B cell (primary cell): ENCODE results near the gene CCDC78. TPM values are rescaled to one million over a fixed set of nuclear protein-coding genes. Genes with fewer than 3 reads are reported as not detected.
A peak's percentile ranks its signal among the peaks of the same experiment; 100 is the strongest.

Experiments used
- ATAC-seq: fragments of 200-7000 bp; cut with Tn5 transposase; one replicate; pipeline ENCODE4 v1.10.0; 2021; ENCODE audit warnings: low read depth, mild to moderate bottlenecking, moderate number of reproducible peaks, moderate library complexity
- CTCF ChIA-PET: fragments of 350-600 bp; sonication (Branson Sonifier 250); formaldehyde crosslinking; loops from one replicate; lab custom pipeline; 2021; ENCODE audit warnings: antibody characterized with exemption, inconsistent platforms; lab: Charles Lee
- POLR2A ChIA-PET: fragments of 350-600 bp; sonication (Branson Sonifier 250); formaldehyde crosslinking; loops from one replicate; lab custom pipeline; 2021; ENCODE audit warnings: antibody characterized with exemption; lab: Charles Lee
- DNase-seq: peaks from one replicate; pipeline ENCODE4 v3.0.0; 2013
- H2AFZ ChIP-seq: 2 replicates; pipeline ENCODE4 v1.6.1; 2012; ENCODE audit warnings: mild to moderate bottlenecking, low read depth, low read length; ENCODE audit not compliant: insufficient read depth, poor library complexity, severe bottlenecking
- H3K27ac ChIP-seq, 2 donors: 1 replicate in 1 of 2; 2 replicates in 1 of 2; pipeline ENCODE4 v1.5.1; 2012 to 2013; ENCODE audit warnings: low read length in 2 of 2, mild to moderate bottlenecking in 2 of 2, moderate library complexity in 1 of 2
- H3K27me3 ChIP-seq, 4 experiments: fragments of 200-600 bp in 1 of 4; sonication (generic) in 1 of 4; replicated peaks in 1 of 4; 1 replicate in 2 of 4; 2 replicates in 2 of 4; pipeline versions ENCODE4 v1.6.1 to v1.7.0; 2013 to 2016; ENCODE audit warnings: low read length in 3 of 4, mild to moderate bottlenecking in 2 of 4, mixed read lengths in 1 of 4, moderate library complexity in 1 of 4; ENCODE audit not compliant: insufficient read depth in 4 of 4, control insufficient read depth in 3 of 4; ENCODE audit errors: control extremely low read depth in 1 of 4
- H3K36me3 ChIP-seq, 2 experiments: replicated peaks in 1 of 2; 1 replicate in 1 of 2; 2 replicates in 1 of 2; pipeline versions ENCODE4 v1.6.1 to v1.7.1; 2013; ENCODE audit warnings: low read length in 1 of 2; ENCODE audit not compliant: insufficient read depth in 2 of 2, control insufficient read depth in 1 of 2; ENCODE audit errors: control extremely low read depth in 1 of 2, extremely low read depth in 1 of 2
- H3K4me1 ChIP-seq, 2 donors: fragments of 200-600 bp in 1 of 2; sonication (generic) in 1 of 2; 1 replicate in 1 of 2; 2 replicates in 1 of 2; pipeline versions ENCODE4 v1.5.1 to v1.6.1; 2013 to 2017; ENCODE audit warnings: low read length in 2 of 2; ENCODE audit not compliant: control insufficient read depth in 2 of 2, insufficient read depth in 2 of 2
- H3K4me2 ChIP-seq: replicated peaks from 2 replicates; pipeline ENCODE3; 2012; ENCODE audit warnings: mild to moderate bottlenecking, low read depth, low read length; ENCODE audit not compliant: poor library complexity, severe bottlenecking
- H3K4me3 ChIP-seq, 5 experiments: fragments of 200-600 bp in 1 of 5; sonication (generic) in 1 of 5; 1 replicate in 3 of 5; 2 replicates in 2 of 5; pipeline versions ENCODE4 v1.5.1 to v1.7.0; 2011 to 2016; ENCODE audit warnings: low read length in 4 of 5, mild to moderate bottlenecking in 4 of 5, low read depth in 2 of 5, control low read depth in 1 of 5, moderate library complexity in 1 of 5; ENCODE audit not compliant: insufficient read depth in 1 of 5; ENCODE audit errors: control extremely low read depth in 1 of 5, extremely low read depth in 1 of 5
- H3K79me2 ChIP-seq: fragments of 200-600 bp; sonication (generic); one replicate; pipeline ENCODE4 v1.6.0; 2016; ENCODE audit warnings: low read length; ENCODE audit not compliant: control insufficient read depth, insufficient read depth
- H3K9ac ChIP-seq: fragments of 200-600 bp; sonication (generic); 2 replicates; pipeline ENCODE4 v1.6.1; 2017; ENCODE audit warnings: mild to moderate bottlenecking, low read length, moderate library complexity
- H3K9me3 ChIP-seq, 3 donors: one replicate each; pipeline versions ENCODE4 v1.6.1 to v1.7.1; 2013; ENCODE audit warnings: low read length in 2 of 3; ENCODE audit not compliant: control insufficient read depth in 2 of 3, insufficient read depth in 1 of 3; ENCODE audit errors: control extremely low read depth in 1 of 3
- H4K20me1 ChIP-seq: 2 replicates; pipeline ENCODE4 v1.6.0; 2012; ENCODE audit warnings: mild to moderate bottlenecking, low read length; ENCODE audit not compliant: insufficient read depth, control insufficient read depth, poor library complexity, severe bottlenecking
- H3K27ac Mint-ChIP-seq: one replicate; pipeline ENCODE4 v1.8.0; 2021; ENCODE audit warnings: mixed read lengths
- H3K27me3 Mint-ChIP-seq: one replicate; pipeline ENCODE4 v1.8.0; 2021; ENCODE audit warnings: mixed read lengths
- H3K4me1 Mint-ChIP-seq: one replicate; pipeline ENCODE4 v1.8.0; 2021; ENCODE audit warnings: mixed read lengths
- H3K4me3 Mint-ChIP-seq: one replicate; pipeline ENCODE4 v1.8.0; 2021; ENCODE audit warnings: mixed read lengths
- H3K9me3 Mint-ChIP-seq: one replicate; pipeline ENCODE4 v1.8.0; 2022; ENCODE audit warnings: mixed read lengths; ENCODE audit not compliant: insufficient read depth
- CTCF ChIP-seq: fragments of 200-600 bp; IDR thresholded peaks from one replicate; pipeline ENCODE4 v1.8.0; 2022; ENCODE audit warnings: antibody characterized with exemption, mild to moderate bottlenecking
- EZH2 ChIP-seq: IDR thresholded peaks from 2 replicates; pipeline ENCODE4 v1.6.1; 2012; ENCODE audit warnings: borderline replicate concordance, low read depth, mild to moderate bottlenecking, moderate library complexity, low read length; ENCODE audit not compliant: insufficient read depth, poor library complexity, severe bottlenecking
- WGBS: methylation state at CpG from one replicate; pipeline ENCODE4 v1.1.5; 2013; ENCODE audit warnings: missing lambda C conversion rate; ENCODE audit not compliant: insufficient coverage; 5-methylcytosine and 5-hydroxymethylcytosine counted together
- intact Hi-C: fragments of 100-400 bp; cut with micrococcal nuclease; formaldehyde crosslinking; loops from one replicate; pipeline ENCODE4 v1.10.0; 2022
- polyA plus RNA-seq: library from polyadenylated mRNA; depleted of rRNA; stranded (reverse); fragments of >200 nt; gene quantifications from 2 replicates; pipeline ENCODE4 v1.2.3, GENCODE V29; 2012
- total RNA-seq, 2 donors: library from RNA; stranded (reverse); fragments of 120-200 nt in 1 of 2; gene quantifications; 1 replicate in 1 of 2; 2 replicates in 1 of 2; pipeline versions ENCODE4 v1.2.3 to v1.2.4, GENCODE V29; 2013 to 2022

CCDC78 gene
- total and polyA plus RNA-seq, 2 donors (not counting 1 experiment from before 2014, with no cell fraction given) = 11.8 to 34.2 TPM

GRCh38 chr16:720990-721764 is 5.1 kb downstream of the CCDC78 start, which contains the start of gene ANTKMT:
Gene ANTKMT, plus strand, starts transcription at chr16:721146. Its CDS starts 129 bp downstream, at chr16:721275.
- Histone ChIP-seq H2AFZ (peak within 1 kb of the TSS; percentile 77), H3K27ac (peak within 1 kb of the TSS; percentile 54 to 86), H4K20me1 (peaks cover 23% of the 10 kb centered on the region), H3K4me2 (peak within 1 kb of the TSS; percentile 98), H3K27me3 (peaks cover 0 to 6% (median 3%) of the 10 kb centered on the region in 4 experiments), H3K4me1 (peaks cover 21 to 38% of the 10 kb centered on the region in 2 donors), H3K9ac (peak within 1 kb of the TSS; percentile 77), H3K4me3 (peak within 1 kb of the TSS; percentile 34 to 76 (median 73)), H3K36me3 (no peaks in the 10 kb centered on the region), H3K79me2 (no peaks in the 10 kb centered on the region), H3K9me3 (peaks cover 0 to 8% (median 0%) of the 10 kb centered on the region in 3 donors)
- peak within 1 kb of the TSS; percentile 80 for H3K27ac Mint-ChIP-seq
- 5% methylated on average over 106 of the region's 106 CpGs for WGBS
- H3K4me1 Mint-ChIP-seq = peaks cover 21% of the 10 kb centered on the region
- H3K4me3 Mint-ChIP-seq = peak within 1 kb of the TSS; percentile 84
- CTCF ChIA-PET = interaction anchor here (1.0 to 3.8 kb wide), 5 partner anchors 9 to 64 kb away, joined by 3 to 26 read pairs (median 9); partner anchors contain the start of genes CIAO3 and JMJD8
- intact Hi-C loops = loop anchor here (5.0 kb wide), 1 partner anchor 39 kb away; the partner anchor contains the start of genes JMJD8 and STUB1
- DNase-seq = peak; percentile 92
- H3K27me3 Mint-ChIP-seq = no peaks in the 10 kb centered on the region
- ATAC-seq = peak; percentile 86
- POLR2A ChIA-PET = interaction anchor here (1.0 to 1.9 kb wide), 4 partner anchors 14 to 37 kb away, joined by 3 to 5 read pairs (median 4); partner anchors contain the start of genes JMJD8 and WDR24
- TF ChIP-seq CTCF = no peak
- TF ChIP-seq EZH2 = no peak
- H3K9me3 Mint-ChIP-seq = no peaks in the 10 kb centered on the region
